KMS-11 (cell line): ENCODE data around the gene DRC7.

ENCODE experiments used
- H2AFZ ChIP-seq: fragments of 200-600 bp; sonication (generic); 2 replicates; pipeline ENCODE4 v1.6.1; 2016; ENCODE audit warnings: antibody characterized with exemption, mixed run types, low read depth
- H3K27ac ChIP-seq: fragments of 200-600 bp; sonication (generic); 2 replicates; pipeline ENCODE4 v1.6.1; 2016; ENCODE audit warnings: mild to moderate bottlenecking, mixed run types
- H3K27me3 ChIP-seq: fragments of 200-600 bp; sonication (generic); 2 replicates; pipeline ENCODE4 v1.6.1; 2017; ENCODE audit warnings: mild to moderate bottlenecking, low read depth, mixed run types, moderate library complexity; ENCODE audit not compliant: insufficient read depth
- H3K36me3 ChIP-seq: fragments of 200-600 bp; sonication (generic); 2 replicates; pipeline ENCODE4 v1.6.1; 2017; ENCODE audit warnings: mild to moderate bottlenecking, mixed run types; ENCODE audit not compliant: insufficient read depth
- H3K4me1 ChIP-seq: fragments of 200-600 bp; sonication (generic); 2 replicates; pipeline ENCODE4 v1.6.1; 2016; ENCODE audit warnings: mild to moderate bottlenecking, low read depth, mixed run types; ENCODE audit not compliant: poor library complexity, severe bottlenecking
- H3K4me2 ChIP-seq: fragments of 200-600 bp; sonication (generic); 2 replicates; pipeline ENCODE4 v1.7.0; 2016; ENCODE audit warnings: mild to moderate bottlenecking, mixed run types
- H3K4me3 ChIP-seq: fragments of 200-600 bp; sonication (generic); IDR thresholded peaks from 2 replicates; pipeline ENCODE4 v1.6.1; 2017; ENCODE audit warnings: low read depth, low read length, mixed read lengths; ENCODE audit not compliant: insufficient read depth
- H3K79me2 ChIP-seq: fragments of 200-600 bp; sonication (generic); 2 replicates; pipeline ENCODE4 v1.6.1; 2016; ENCODE audit warnings: low read depth, mixed run types; ENCODE audit not compliant: insufficient read depth
- H3K9ac ChIP-seq: fragments of 200-600 bp; sonication (generic); 2 replicates; pipeline ENCODE4 v1.6.1; 2016; ENCODE audit warnings: mild to moderate bottlenecking, mixed run types
- H4K20me1 ChIP-seq: fragments of 200-600 bp; sonication (generic); 2 replicates; pipeline ENCODE4 v1.6.1; 2016; ENCODE audit warnings: mild to moderate bottlenecking, mixed run types; ENCODE audit not compliant: insufficient read depth
- TF ChIP-seq, protein P1 (sequence below): fragments of 200-600 bp; sonication (generic); conservative IDR thresholded peaks from 2 replicates; pipeline ENCODE4 v1.6.1; 2017; ENCODE audit warnings: low read depth, mild to moderate bottlenecking, antibody characterized with exemption, low read length, moderate library complexity, mixed read lengths

DRC7 gene

GRCh38 chr16:57688987-57689761, 5.4 kb upstream of the DRC7 start:
- Histone ChIP-seq H3K36me3 (no peaks in the 10 kb centered on the region), H3K27ac (no peak overlapping the region), H2AFZ (no peak overlapping the region), H3K4me1 (no peaks in the 10 kb centered on the region), H3K79me2 (no peaks in the 10 kb centered on the region), H3K4me2 (no peak overlapping the region), H4K20me1 (no peaks in the 10 kb centered on the region), H3K4me3 (no peak overlapping the region), H3K27me3 (no peaks in the 10 kb centered on the region), H3K9ac (no peak overlapping the region)
- TF ChIP-seq, protein P1, sequence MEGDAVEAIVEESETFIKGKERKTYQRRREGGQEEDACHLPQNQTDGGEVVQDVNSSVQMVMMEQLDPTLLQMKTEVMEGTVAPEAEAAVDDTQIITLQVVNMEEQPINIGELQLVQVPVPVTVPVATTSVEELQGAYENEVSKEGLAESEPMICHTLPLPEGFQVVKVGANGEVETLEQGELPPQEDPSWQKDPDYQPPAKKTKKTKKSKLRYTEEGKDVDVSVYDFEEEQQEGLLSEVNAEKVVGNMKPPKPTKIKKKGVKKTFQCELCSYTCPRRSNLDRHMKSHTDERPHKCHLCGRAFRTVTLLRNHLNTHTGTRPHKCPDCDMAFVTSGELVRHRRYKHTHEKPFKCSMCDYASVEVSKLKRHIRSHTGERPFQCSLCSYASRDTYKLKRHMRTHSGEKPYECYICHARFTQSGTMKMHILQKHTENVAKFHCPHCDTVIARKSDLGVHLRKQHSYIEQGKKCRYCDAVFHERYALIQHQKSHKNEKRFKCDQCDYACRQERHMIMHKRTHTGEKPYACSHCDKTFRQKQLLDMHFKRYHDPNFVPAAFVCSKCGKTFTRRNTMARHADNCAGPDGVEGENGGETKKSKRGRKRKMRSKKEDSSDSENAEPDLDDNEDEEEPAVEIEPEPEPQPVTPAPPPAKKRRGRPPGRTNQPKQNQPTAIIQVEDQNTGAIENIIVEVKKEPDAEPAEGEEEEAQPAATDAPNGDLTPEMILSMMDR: no peak

GRCh38 chr16:57689762-57690558, 4.6 kb upstream of the DRC7 start:
- no peak overlapping the region for H3K27ac ChIP-seq
- H4K20me1 ChIP-seq: no peaks in the 10 kb centered on the region
- H3K27me3 ChIP-seq: no peaks in the 10 kb centered on the region
- TF ChIP-seq, protein P1: no peak
- no peaks in the 10 kb centered on the region for H3K79me2 ChIP-seq
- H3K9ac ChIP-seq: no peak overlapping the region
- no peaks in the 10 kb centered on the region for H3K4me1 ChIP-seq
- no peaks in the 10 kb centered on the region for H3K36me3 ChIP-seq
- H2AFZ ChIP-seq: no peak overlapping the region
- no peak overlapping the region for H3K4me3 ChIP-seq
- H3K4me2 ChIP-seq: no peak overlapping the region

DNA sequence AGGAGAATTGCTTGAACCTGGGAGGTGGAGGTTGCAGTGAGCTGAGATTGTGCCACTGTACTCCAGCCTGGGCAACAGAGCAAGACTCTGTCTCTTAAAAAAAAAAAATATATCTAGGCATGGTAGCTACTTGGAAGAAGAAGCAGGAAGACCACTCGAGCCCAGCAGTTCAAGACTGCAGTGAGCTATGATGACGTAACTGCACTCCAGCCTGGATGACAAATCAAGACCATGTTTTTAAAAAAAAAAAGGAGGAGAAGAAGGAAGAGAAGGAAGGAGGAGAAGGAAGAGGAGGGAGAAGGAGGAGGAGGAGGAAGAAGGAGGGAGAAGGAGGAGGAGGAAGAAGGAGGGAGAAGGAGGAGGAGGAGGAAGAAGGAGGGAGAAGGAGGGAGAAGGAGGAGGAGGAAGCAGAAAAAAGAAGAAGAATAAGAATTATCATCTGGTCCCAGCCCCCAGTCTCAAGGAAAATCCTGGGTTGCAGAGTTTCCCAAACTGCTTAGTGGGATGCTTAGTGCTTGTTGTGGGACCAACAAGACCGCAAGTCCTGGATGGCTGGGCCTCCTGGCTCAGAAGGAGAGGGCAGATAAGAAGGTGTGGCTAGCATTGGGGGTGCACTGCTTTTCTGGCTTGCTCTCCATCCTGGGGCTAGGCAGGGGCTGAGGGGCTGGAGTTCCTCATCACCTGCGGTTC, 3.7 kb upstream of the DRC7 start:
- no peaks in the 10 kb centered on the region for H3K27me3 ChIP-seq
- TF ChIP-seq, protein P1: no peak
- no peak overlapping the region for H2AFZ ChIP-seq
- no peak overlapping the region for H3K4me2 ChIP-seq
- H3K27ac ChIP-seq: no peak overlapping the region
- H3K9ac ChIP-seq: no peak overlapping the region
- no peaks in the 10 kb centered on the region for H3K79me2 ChIP-seq
- no peaks in the 10 kb centered on the region for H4K20me1 ChIP-seq
- H3K4me3 ChIP-seq: no peak overlapping the region
- H3K36me3 ChIP-seq: no peaks in the 10 kb centered on the region
- H3K4me1 ChIP-seq: no peaks in the 10 kb centered on the region

DNA sequence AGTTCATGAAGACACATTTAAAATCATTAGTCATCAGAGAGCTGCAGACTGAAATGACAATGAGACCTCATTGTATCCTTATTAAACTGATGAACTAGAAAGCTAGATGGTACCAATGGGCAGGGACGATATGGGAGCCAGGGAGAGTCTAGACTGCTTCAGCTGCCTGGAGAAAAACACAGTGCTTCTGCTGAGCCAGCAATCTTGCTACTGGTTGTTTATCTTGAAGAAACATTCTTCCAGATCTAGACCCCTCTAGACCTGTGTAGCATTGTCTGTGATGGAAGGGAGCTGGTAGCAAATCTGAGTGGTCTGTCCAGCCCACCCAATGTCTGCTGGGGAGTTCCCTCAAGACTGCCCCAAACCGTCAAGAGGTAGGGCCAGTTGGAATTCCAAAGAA, 2.0 kb upstream of the DRC7 start:
- H3K9ac ChIP-seq: no peak overlapping the region
- no peak overlapping the region for H3K4me2 ChIP-seq
- H3K4me1 ChIP-seq: no peaks in the 10 kb centered on the region
- no peak overlapping the region for H3K4me3 ChIP-seq
- no peaks in the 10 kb centered on the region for H3K36me3 ChIP-seq
- TF ChIP-seq, protein P1: no peak
- H4K20me1 ChIP-seq: no peaks in the 10 kb centered on the region
- no peak overlapping the region for H2AFZ ChIP-seq
- H3K27ac ChIP-seq: no peak overlapping the region
- no peaks in the 10 kb centered on the region for H3K79me2 ChIP-seq
- no peaks in the 10 kb centered on the region for H3K27me3 ChIP-seq
